SK-MEL-5 (cell line): ENCODE results near the gene FAM131A. TPM values are rescaled to one million over a fixed set of nuclear protein-coding genes. Genes with fewer than 3 reads are reported as not detected.

Experiments used
- DNase-seq: peaks from one replicate; pipeline ENCODE4 v3.0.0-alpha.2; 2016; ENCODE audit warnings: low read depth, low spot score
- in situ Hi-C: cut with HindIII; loops from 2 replicates; pipeline ENCODE4 v1.10.0; 2016; ENCODE audit warnings: low sequenced_read_pairs, high pct_unique_total_duplicates, low pct_unique_long_range_greater_than_20kb
- total RNA-seq: library from RNA; depleted of rRNA; stranded (reverse); fragments of >200 nt; shearing (Covaris generic); gene quantifications from 2 replicates; pipeline ENCODE4 v1.2.3, GENCODE V29; 2014

FAM131A gene
- total RNA-seq, 1 experiment from 2014 or later = 19.5 TPM

DNA sequence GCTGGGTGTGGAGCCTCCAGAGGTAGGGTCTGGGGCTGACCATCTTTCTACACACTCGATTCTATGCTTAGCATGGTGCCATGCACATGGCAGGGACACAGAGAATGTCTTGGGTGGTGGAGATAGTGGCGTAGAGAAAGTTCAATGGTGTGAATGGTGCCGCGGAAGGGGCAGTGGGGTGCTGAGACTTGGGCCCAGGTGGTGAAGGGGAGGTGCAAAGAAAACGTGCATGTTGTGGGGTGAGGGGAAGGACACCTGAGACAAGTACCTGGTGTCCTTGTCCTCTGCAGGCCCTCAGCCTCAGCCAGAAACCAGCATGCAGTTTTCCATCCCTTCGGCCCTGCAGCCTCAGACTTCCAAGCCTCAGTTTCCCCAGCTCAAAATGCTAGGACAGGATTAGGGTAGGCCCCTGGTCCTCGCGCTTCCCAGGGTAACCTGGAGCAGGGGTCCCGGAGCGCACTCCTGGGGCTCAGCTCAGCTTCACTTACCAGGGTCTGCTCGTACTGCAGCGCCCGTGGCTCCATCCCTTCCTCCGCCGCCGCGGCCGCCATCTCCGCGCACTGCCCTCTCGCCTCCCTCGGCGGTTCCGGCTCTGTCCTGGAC, 23.6 kb downstream of the FAM131A start:
- in situ Hi-C loops = loop anchor here (25.0 kb wide), 1 partner anchor 176 kb away; no protein-coding TSS in a partner anchor
- no peak for DNase-seq

DNA sequence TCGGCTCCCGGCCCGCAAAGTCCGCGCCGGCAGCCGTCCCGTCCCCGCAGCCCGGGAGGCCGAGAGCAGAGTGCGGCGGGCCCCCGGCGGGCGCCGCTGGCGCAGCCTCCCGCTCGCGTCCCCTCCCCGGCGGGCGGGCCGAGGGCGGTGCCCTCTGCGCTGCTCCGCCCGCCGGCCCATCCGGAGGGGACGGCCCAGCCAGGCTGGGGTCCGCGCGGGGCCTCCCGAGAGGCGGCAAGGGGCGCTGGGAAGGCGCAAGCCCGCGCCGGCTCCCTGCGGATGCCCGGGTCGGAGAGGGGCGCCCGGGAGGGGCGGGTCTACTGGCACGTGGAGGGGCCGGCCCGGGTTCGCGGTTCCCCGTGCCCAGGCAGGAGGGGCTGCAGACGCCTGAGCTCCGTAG, 24.1 kb downstream of the FAM131A start, which contains the start of the genes CLCN2 and POLR2H:
TSS of gene CLCN2 (minus strand) at position 74 of the 400 bp plus-strand sequence. CDS start 126 bp downstream, outside the sequence.
TSS of gene POLR2H (plus strand) at position 179 of the 400 bp plus-strand sequence. CDS start 1,783 bp downstream, outside the sequence.
- DNase-seq = peak; percentile 41
- in situ Hi-C loops = loop anchor here (25.0 kb wide), 1 partner anchor 176 kb away; no protein-coding TSS in a partner anchor

DNA sequence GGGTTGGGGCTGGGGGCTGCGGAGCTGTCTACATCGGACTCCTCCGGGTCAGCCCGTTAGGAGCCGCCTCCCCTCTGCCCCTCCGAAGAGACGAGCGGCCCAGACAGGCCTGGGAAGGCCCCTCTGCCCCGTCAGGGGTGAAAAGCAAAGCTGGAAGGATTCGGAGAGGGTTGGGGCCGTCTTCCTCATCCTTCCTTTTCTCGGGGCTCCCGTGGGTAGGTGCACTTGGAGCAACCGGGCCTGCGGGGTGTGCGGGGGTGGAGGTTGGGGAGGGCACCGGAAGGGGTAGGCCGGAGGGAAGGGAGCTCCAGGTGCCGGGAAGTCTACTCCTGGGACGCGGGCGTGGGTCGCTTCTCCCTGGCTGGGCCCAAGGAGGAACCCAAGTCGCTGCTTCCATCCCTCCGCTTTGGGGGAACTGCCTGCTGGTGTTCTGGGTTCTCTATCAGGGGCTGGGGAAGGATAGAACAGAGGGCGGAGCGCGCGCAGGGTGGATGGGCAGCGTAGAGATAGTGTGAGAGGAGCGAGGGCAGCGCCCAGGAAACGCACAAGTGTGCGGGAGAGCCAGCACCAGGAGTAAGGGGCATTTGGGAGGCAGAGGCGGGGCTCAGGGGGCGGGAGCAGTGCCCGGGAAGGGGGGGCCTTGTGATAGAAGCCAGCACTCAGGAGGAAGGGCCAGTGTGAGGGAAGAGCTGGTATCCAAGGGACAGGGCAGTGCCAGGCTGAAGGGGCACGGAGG, 24.7 kb downstream of the FAM131A start:
- DNase-seq = peak; percentile 68
- in situ Hi-C loops = loop anchor here (25.0 kb wide), 1 partner anchor 175 kb away; no protein-coding TSS in a partner anchor

DNA sequence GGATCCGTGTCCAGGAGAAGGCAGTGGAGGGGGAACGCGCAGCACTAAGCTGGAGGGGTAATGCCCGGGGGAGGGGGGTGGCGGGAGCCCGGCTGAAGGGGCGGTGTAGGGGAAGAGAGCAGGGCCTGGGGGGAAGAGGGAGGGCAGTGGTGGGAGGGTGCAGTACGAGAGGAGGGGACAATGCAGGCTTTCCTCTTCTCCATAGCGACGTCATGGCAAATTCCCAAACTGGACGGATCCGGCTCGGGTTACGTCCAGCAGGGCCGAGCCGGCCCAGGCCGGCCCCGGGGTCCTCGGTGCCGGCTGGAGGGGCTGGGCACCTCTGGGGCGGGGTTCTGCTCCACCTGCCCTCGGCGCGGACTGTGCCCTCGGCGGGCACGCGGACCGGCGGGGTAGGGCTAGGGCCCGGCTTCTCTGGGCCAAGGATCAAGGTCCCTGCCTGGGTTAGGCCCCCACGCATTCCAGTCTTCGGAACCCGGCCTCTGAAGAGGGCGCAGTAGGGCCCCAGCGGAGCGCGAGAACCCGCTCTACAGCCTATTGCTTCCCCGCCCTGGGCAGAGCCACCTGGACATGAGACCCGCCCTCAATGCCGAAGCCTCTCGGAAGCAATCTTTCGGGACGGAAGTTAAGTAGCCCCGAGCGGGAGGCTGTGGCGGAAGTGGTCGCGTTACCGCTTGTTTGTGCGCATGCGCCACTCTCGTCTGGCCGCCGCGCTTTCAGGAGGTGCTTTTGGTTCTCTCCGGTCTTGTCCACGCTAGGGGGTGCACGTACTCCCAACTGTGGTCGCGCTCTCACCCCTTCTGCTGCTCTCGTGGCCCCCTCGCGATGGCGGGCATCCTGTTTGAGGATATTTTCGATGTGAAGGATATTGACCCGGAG, 25.5 kb downstream of the FAM131A start:
- DNase-seq = peak; percentile 98
- in situ Hi-C loops = loop anchor here (25.0 kb wide), 1 partner anchor 174 kb away; no protein-coding TSS in a partner anchor

DNA sequence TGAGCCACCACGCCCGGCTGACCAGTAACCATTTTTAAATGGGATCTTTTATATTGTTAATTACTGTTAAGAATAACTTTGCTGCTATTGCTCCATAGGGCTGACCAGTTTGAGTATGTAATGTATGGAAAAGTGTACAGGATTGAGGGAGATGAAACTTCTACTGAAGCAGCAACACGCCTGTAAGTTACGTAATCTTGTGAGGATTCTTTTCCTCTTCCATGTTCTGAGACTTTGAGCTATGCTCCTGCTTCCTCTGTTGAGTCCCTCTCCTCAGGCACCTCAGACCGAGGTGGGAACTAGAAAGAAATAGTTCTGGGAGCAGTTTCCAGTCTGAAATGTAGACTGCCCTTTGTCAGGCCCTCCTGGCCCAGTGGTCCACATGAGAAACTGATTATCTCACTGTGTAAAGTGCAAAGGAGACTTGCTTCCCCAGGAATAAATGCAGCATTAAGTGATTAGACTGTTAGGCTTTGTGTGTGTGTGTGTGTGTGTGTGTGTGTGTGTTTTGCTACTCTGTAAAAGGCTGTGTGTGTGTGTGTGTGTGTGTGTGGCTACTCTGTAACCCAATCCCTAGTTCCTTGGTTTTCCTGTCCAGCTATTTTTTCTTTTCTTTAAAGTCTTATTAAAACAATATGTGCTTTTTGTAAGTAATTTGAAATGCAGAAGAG, 29.4 kb downstream of the FAM131A start:
- in situ Hi-C loops = loop anchor here (25.0 kb wide), 1 partner anchor 171 kb away; no protein-coding TSS in a partner anchor
- DNase-seq = no peak

DNA sequence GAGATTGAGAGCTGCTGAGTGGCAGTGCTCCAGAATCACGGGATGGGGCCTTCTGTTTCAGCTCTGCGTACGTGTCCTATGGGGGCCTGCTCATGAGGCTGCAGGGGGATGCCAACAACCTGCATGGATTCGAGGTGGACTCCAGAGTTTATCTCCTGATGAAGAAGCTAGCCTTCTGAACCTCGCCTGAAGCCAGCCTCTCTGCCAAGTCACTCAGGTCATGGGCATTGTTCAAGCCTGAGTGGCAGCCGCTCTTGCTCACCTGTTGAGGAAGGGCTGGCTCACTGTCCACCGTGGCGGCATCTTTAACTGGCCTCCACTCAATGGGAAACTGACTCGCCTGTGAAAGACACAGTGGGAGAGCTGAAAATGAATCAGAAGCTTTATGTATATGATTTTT, 30.7 kb downstream of the FAM131A start:
- in situ Hi-C loops = loop anchor here (25.0 kb wide), 1 partner anchor 169 kb away; no protein-coding TSS in a partner anchor
- DNase-seq = no peak

DNA sequence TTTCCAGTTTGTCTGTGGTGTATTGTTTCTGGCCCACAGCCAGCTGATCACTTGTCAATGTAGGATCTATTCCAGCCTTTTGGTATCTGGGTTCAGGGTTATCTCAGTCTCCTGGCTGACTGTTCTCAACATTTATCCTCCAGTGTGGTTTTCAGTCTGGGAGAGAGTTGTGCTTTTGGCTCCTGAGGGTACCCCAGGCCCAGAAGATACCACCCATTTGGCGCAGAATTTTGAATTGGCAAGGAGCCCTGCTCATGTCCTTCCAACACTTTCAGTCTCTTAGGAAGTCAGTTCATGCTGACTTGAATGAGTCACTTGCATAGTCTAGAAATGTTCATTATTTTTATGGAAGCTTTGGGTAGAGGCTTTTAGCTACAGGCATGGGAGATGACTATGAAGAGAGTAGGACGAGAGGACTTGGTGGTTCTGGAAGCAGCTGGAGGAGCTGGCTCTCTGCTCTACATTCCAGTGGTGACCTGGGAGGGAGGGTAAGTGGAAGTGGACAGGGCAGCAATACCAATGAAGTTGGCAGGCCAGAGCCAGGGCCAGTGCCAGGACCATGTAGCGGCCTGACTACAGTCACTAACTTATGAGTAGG, 31.3 kb downstream of the FAM131A start:
- in situ Hi-C loops = loop anchor here (25.0 kb wide), 1 partner anchor 169 kb away; no protein-coding TSS in a partner anchor

DNA sequence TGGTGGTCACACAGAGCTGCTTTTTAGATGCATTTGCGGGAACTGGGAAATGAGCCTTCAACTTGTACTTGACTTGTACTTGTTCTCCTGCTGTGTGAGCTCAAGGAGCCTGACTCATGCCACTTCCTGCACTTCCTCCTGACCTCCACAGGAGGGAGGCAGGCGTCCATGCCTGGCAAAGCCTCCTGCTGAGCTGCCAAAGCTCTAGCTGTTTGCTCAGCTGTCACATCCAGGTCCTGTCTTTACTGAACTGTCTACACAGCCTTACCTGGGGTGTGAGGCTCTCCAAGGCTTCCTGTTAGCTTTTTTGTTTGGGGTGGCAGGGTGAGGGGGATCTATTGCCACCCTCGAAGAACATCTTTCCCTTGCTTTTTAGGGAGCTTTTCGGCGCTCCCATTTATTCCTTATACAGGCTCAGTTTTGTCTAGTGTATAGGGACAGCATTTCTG, 34.2 kb downstream of the FAM131A start:
- in situ Hi-C loops = loop anchor here (25.0 kb wide), 1 partner anchor 166 kb away; no protein-coding TSS in a partner anchor
- peak; percentile 86 for DNase-seq

More for the DNA sequence above, 31.3 kb downstream of the FAM131A start:
- DNase-seq = no peak

DNA sequence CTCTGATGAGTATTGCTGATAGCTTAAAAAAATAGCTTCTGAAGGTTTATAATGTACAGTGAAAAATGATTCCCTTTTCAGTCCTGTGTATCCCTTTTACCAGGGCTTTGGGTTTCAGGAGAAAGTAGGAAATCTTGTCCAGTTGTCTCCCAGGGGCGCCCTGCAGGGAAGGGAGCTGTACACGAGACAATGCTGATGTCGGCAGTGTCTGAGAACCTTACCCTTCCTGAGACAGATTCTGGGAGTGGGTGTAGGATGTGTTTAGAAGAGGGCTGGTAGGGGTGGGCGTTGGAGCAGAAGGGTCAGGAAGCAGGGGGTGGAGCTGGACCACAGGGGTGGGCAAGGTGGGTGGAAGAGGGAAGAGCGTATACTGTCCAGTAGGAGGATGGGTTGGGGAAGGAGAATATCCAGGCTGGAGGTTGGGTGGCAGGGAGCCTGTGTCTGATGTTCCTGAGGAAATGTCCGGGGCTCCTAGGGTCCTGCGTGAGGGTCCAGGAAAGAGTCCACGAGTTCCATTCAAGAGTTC, 35.0 kb downstream of the FAM131A start:
- no peak for DNase-seq
- in situ Hi-C loops = loop anchor here (25.0 kb wide), 1 partner anchor 165 kb away; no protein-coding TSS in a partner anchor

DNA sequence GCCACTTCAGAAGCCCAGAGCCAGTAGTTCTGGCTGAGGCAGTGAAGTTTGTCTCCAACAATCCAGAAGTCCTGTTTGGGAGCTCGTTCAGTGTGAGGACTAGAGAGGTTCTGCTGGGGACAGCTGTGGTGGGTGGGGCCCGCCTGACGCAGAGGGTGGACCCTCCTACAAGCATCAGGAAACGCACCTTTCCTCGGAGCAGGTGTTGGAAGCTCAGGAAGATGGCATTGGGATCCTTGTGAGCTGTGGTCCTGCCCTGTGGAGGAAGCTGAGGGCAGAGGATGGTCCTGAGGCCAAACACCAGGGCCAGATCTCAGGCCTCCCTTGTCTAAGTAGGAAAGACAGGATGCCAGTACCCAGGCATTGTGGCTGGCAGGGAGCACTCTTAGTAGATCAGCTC, 35.5 kb downstream of the FAM131A start:
- in situ Hi-C loops = loop anchor here (25.0 kb wide), 1 partner anchor 164 kb away; no protein-coding TSS in a partner anchor
- DNase-seq = no peak

DNA sequence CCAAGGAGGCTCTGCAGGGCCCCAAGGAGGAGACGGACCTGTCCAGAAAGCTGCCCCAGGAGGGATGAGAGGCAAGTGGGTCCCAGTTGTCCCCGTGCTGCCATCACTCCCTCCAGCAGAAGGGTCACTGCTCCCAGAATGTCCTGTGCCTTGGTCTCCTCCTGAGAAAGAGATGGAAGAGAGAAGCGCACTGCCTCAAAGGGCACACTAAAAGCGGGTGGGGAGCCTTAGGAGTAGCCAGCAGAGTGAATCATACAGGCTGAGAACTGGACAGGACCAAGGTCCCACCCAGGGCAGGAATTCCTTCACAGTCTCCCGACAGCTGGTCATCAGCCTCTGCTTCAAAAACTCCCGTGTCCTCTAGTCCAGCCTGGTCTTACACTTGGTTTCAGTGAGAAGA, 36.0 kb downstream of the FAM131A start:
- in situ Hi-C loops = loop anchor here (25.0 kb wide), 1 partner anchor 164 kb away; no protein-coding TSS in a partner anchor
- no peak for DNase-seq

DNA sequence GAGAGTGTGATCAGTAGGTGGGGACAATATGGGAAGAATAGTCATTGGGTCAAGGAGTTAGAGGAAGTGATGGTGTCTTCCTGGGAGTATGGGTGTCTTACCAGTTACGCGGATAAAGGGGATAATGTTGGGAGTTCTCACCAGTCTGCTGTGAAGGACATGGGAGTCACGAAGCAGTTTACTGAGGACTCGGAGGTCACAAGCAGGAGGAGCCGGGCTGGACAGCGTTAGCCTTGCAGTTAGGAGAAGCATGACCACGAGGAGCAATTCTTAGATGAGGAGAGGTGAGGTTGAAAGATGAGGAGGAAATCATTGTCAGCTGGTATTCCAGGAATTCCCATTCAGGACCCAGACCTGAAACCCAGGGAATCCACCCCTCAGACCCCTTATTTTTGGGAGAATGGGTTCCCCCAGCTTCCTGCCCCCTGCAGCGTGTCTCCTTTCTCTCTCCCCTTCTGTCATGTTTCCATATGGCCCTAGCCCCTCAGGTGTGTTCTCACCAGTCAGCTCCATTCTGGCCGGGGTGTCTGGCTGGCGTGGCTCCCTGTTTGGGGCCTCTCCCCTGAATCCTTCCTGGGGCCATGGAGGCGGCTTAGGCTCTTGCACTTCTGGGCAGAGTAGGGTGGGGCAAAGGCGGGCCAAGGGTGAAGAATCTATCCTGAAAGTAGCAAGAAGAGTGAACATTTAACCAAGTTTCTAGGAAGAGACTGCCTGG, 38.5 kb downstream of the FAM131A start:
- in situ Hi-C loops = no loop called here
- DNase-seq = no peak

DNA sequence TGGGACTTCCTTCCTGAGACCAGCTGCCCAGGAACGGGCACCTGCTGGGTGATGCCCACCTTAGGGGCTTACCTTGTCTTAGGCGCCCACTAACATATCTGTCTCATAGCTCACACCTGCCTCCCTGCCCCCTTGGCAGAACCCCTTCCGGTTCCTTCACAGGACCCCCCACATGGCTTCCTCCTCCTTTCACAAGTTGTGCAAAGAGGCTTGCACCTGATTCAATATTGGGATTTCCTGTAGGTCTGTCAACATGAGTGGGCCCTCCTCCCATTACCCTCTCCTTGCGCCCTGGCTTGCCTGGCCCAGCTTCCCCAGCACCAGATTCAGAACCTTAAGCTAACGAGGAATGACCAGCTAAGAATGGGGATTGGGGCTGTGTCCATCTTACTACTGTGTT, 40.0 kb downstream of the FAM131A start:
- no peak for DNase-seq
- in situ Hi-C loops = no loop called here

DNA sequence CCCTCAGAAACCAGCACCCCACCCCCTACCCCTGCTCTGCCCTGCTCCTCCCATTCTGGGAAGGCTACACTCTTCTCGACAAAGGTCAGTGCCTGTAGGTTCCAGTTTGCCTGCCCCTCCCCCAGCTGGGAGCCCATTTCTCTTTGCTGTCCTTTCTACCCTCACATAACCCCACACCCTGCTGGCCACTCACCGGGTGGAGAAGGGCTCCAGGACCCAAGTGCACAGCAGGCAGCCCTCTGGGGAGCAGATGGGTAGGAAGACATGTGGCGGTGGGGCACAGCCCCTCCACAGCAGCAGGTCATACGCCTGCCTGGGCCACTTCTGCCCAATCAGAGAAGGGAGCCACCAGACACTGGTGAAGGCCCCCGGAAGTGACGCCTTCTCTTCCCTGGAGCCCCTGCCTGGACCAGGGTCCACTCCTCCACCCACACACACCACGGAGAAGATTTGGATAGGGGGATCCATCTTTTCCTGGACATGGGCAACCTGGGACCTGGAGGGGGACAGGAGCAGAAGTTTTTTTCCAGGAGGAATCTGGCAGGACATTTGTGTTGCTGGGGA, 40.6 kb downstream of the FAM131A start, which contains the start of gene THPO:
TSS of gene THPO (minus strand) at position 326 of the 564 bp plus-strand sequence. CDS start 1,948 bp downstream, outside the sequence.
- in situ Hi-C loops = no loop called here

DNA sequence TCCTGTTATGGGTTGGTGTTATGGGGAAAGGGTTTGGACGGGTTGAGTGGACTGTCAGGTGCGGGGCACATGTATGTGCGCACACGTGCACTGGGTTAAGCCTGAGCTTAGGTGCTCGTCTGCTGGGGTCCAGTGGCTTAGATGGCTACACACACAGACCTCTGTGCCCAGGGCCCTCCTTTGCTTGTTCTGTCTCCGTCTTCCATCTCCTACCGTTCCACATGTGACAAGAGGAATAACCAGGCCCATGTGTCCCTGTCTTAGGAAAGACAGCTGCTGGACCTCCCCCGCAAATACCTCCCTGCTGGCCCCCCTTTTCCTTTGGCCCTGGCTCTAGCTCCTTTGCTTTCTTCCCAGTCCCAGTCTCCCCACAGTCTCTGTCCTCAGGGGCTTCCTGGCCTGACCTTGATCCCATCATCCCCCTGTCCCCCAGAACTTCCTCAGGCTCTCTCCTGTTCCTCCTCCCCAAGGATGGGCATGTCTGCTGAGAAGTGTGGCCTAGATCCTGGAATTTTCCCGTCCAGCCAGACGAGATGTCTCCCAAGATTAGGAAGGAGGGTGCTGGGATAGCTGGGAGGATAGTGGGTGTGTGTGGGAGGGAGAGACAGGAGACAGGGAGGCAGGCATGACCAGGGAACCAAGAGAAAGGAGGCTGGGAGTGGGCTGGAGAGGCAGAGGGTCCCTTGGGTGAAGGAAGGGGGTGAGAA, 41.4 kb downstream of the FAM131A start:
- in situ Hi-C loops = no loop called here
- no peak for DNase-seq

More for the DNA sequence above, 40.6 kb downstream of the FAM131A start, which contains the start of gene THPO:
- DNase-seq = peak; percentile 14
